ENCODE results near the gene THPO. TPM values are rescaled to one million over a fixed set of nuclear protein-coding genes. Genes with fewer than 3 reads are reported as not detected.

Gene THPO
- total RNA-seq, 1 experiment from 2014 or later, result 1.6 TPM

- no peak overlapping the region for H3K27ac Mint-ChIP-seq (ENCODE audit: unreplicated experiment)
- no peak for TF ChIP-seq CTCF (IDR thresholded peaks at IDR 0.05; ENCODE audit: insufficient read depth in 1 of 2, low read depth in 1 of 2, low read length in 1 of 2, severe bottlenecking in 1 of 2, unreplicated experiment in 1 of 2)
- no peaks in the 10 kb centered on the region for H3K9me3 Mint-ChIP-seq (ENCODE audit: unreplicated experiment)
- no TSS peak for BruUV-seq (replicated peaks)
- H3K27me3 ChIP-seq (replicated peaks; ENCODE audit: control insufficient read depth, insufficient read depth, low read length), result no peaks in the 10 kb centered on the region
- no peaks in the 10 kb centered on the region for H3K36me3 ChIP-seq (ENCODE audit: control insufficient read depth, insufficient read depth, low read length)
- H3K4me3 ChIP-seq (ENCODE audit: low read depth, low read length), result no peak overlapping the region
- H3K4me1 Mint-ChIP-seq (ENCODE audit: low read depth, unreplicated experiment), result peaks cover 8% of the 10 kb centered on the region
- H3K9me3 ChIP-seq, result no peaks in the 10 kb centered on the region
- no peak overlapping the region for H3K4me3 Mint-ChIP-seq (ENCODE audit: unreplicated experiment)
- no peaks in the 10 kb centered on the region for H3K27me3 Mint-ChIP-seq (ENCODE audit: insufficient read depth, unreplicated experiment)
- H3K4me1 ChIP-seq, result no peaks in the 10 kb centered on the region
- ChIA-PET CTCF (no interaction called here), POLR2A (interaction anchor here (1.4 kb wide), 1 partner anchor 13 kb away, joined by 7 read pairs; no protein-coding TSS in a partner anchor)
- DNase-seq, result no peak
- peaks cover 35% of the 10 kb centered on the region for H3K36me3 Mint-ChIP-seq (ENCODE audit: insufficient read depth, unreplicated experiment)
- intact Hi-C loops (cut with micrococcal nuclease; ENCODE audit: unreplicated experiment), result no loop called here
Measured at GRCh38 chr3:184349563-184350470, 28.2 kb downstream of the THPO start.

- ChIA-PET POLR2A (no interaction called here), CTCF (no interaction called here)
- Mint-ChIP-seq H3K27ac (ENCODE audit: unreplicated experiment) (no peak overlapping the region), H3K4me3 (ENCODE audit: unreplicated experiment) (no peak overlapping the region), H3K4me1 (ENCODE audit: low read depth, unreplicated experiment) (peaks cover 8% of the 10 kb centered on the region), H3K27me3 (ENCODE audit: insufficient read depth, unreplicated experiment) (no peaks in the 10 kb centered on the region), H3K9me3 (ENCODE audit: unreplicated experiment) (no peaks in the 10 kb centered on the region), H3K36me3 (ENCODE audit: insufficient read depth, unreplicated experiment) (peaks cover 35% of the 10 kb centered on the region)
- Histone ChIP-seq H3K36me3 (ENCODE audit: control insufficient read depth, insufficient read depth, low read length) (no peaks in the 10 kb centered on the region), H3K27me3 (replicated peaks; ENCODE audit: control insufficient read depth, insufficient read depth, low read length) (no peaks in the 10 kb centered on the region), H3K4me3 (ENCODE audit: low read depth, low read length) (no peak overlapping the region), H3K4me1 (no peaks in the 10 kb centered on the region), H3K9me3 (no peaks in the 10 kb centered on the region)
- no TSS peak for BruUV-seq (replicated peaks)
- no peak for TF ChIP-seq CTCF (IDR thresholded peaks at IDR 0.05; ENCODE audit: insufficient read depth in 1 of 2, low read depth in 1 of 2, low read length in 1 of 2, severe bottlenecking in 1 of 2, unreplicated experiment in 1 of 2)
- intact Hi-C loops (cut with micrococcal nuclease; ENCODE audit: unreplicated experiment), result no loop called here
- DNase-seq, result no peak
Measured at GRCh38 chr3:184348057-184348382, 30.0 kb downstream of the THPO start.

- POLR2A ChIA-PET, result no interaction called here
- no peak overlapping the region for H3K27ac Mint-ChIP-seq (ENCODE audit: unreplicated experiment)
- H3K27me3 Mint-ChIP-seq (ENCODE audit: insufficient read depth, unreplicated experiment), result no peaks in the 10 kb centered on the region
Measured at GRCh38 chr3:184347321-184348056, 30.5 kb downstream of the THPO start.

More at GRCh38 chr3:184347321-184348056, 30.5 kb downstream of the THPO start:
- Mint-ChIP-seq H3K4me1 (ENCODE audit: low read depth, unreplicated experiment) (peaks cover 8% of the 10 kb centered on the region), H3K36me3 (ENCODE audit: insufficient read depth, unreplicated experiment) (peaks cover 32% of the 10 kb centered on the region), H3K9me3 (ENCODE audit: unreplicated experiment) (no peaks in the 10 kb centered on the region), H3K4me3 (ENCODE audit: unreplicated experiment) (no peak overlapping the region)
- BruUV-seq (replicated peaks), result no TSS peak
- no peaks in the 10 kb centered on the region for H3K27me3 ChIP-seq (replicated peaks; ENCODE audit: control insufficient read depth, insufficient read depth, low read length)
- no peaks in the 10 kb centered on the region for H3K9me3 ChIP-seq
- intact Hi-C loops (cut with micrococcal nuclease; ENCODE audit: unreplicated experiment), result no loop called here
- CTCF ChIA-PET, result no interaction called here
- DNase-seq, result no peak
- H3K36me3 ChIP-seq (ENCODE audit: control insufficient read depth, insufficient read depth, low read length), result no peaks in the 10 kb centered on the region
- no peak for TF ChIP-seq CTCF (IDR thresholded peaks at IDR 0.05; ENCODE audit: insufficient read depth in 1 of 2, low read depth in 1 of 2, low read length in 1 of 2, severe bottlenecking in 1 of 2, unreplicated experiment in 1 of 2)
- H3K4me3 ChIP-seq (ENCODE audit: low read depth, low read length), result no peak overlapping the region
- no peaks in the 10 kb centered on the region for H3K4me1 ChIP-seq
